ENCODE measurements around the gene SMARCD3.

Gene SMARCD3

GRCh38 chr7:151248346-151249033, at the start of gene SMARCD3:
Gene SMARCD3 (minus strand): TSS chr7:151248694. CDS start chr7:151248562, 132 bp downstream.
- DNase-seq, result peak; percentile 53

GRCh38 chr7:151296202-151296992, 47.9 kb upstream of the SMARCD3 start:
- DNase-seq, result no peak

GRCh38 chr7:151292850-151293249, 44.4 kb upstream of the SMARCD3 start:
- no peak for DNase-seq

- DNase-seq, result no peak
Measured at GRCh38 chr7:151291206-151291605, 42.7 kb upstream of the SMARCD3 start.

- DNase-seq, result no peak
Measured at GRCh38 chr7:151290355-151290760, 41.9 kb upstream of the SMARCD3 start.

- DNase-seq, result no peak
Measured at GRCh38 chr7:151289891-151290290, 41.4 kb upstream of the SMARCD3 start.

- DNase-seq, result no peak
Measured at GRCh38 chr7:151286148-151286547, 37.7 kb upstream of the SMARCD3 start.

- no peak for DNase-seq
Measured at GRCh38 chr7:151283302-151283701, 34.8 kb upstream of the SMARCD3 start.

- DNase-seq, result no peak
Measured at GRCh38 chr7:151282111-151282510, 33.6 kb upstream of the SMARCD3 start.

- no peak for DNase-seq
Measured at GRCh38 chr7:151281686-151282085, 33.2 kb upstream of the SMARCD3 start.

- DNase-seq, result no peak
Measured at GRCh38 chr7:151280388-151281019, 32.0 kb upstream of the SMARCD3 start.

- DNase-seq, result no peak
Measured at GRCh38 chr7:151279868-151280267, 31.4 kb upstream of the SMARCD3 start.

GRCh38 chr7:151278949-151279348, 30.5 kb upstream of the SMARCD3 start:
- DNase-seq, result no peak

GRCh38 chr7:151277631-151278030, 29.1 kb upstream of the SMARCD3 start:
- no peak for DNase-seq

- DNase-seq, result peak; percentile 30
Measured at GRCh38 chr7:151276666-151277590, 28.4 kb upstream of the SMARCD3 start.

- DNase-seq, result no peak
Measured at GRCh38 chr7:151275813-151276577, 27.5 kb upstream of the SMARCD3 start.

GRCh38 chr7:151274936-151275812, 26.7 kb upstream of the SMARCD3 start:
- no peak for DNase-seq

GRCh38 chr7:151274396-151274795, 25.9 kb upstream of the SMARCD3 start:
- DNase-seq, result no peak

- DNase-seq, result no peak
Measured at GRCh38 chr7:151273651-151274390, 25.3 kb upstream of the SMARCD3 start.

- DNase-seq, result no peak
Measured at GRCh38 chr7:151272877-151273276, 24.4 kb upstream of the SMARCD3 start.
